HL-60/S4 treated with retinoic acid at 250 ng/mL for 4 days and 3 days (cell line): ENCODE results near the gene RTN4.
"Not testable (repeated sequence)": the region's sequence is repeated elsewhere in the genome, so short reads cannot be mapped to it uniquely, and the experiment has no call there.

Experiments
- in situ Hi-C: fragments of 300-500 bp; cut with MboI; formaldehyde crosslinking; loops from 2 replicates; pipeline ENCODE4 v1.7.0; 2022; ENCODE audit warnings: low sequenced_read_pairs

RTN4 gene

DNA sequence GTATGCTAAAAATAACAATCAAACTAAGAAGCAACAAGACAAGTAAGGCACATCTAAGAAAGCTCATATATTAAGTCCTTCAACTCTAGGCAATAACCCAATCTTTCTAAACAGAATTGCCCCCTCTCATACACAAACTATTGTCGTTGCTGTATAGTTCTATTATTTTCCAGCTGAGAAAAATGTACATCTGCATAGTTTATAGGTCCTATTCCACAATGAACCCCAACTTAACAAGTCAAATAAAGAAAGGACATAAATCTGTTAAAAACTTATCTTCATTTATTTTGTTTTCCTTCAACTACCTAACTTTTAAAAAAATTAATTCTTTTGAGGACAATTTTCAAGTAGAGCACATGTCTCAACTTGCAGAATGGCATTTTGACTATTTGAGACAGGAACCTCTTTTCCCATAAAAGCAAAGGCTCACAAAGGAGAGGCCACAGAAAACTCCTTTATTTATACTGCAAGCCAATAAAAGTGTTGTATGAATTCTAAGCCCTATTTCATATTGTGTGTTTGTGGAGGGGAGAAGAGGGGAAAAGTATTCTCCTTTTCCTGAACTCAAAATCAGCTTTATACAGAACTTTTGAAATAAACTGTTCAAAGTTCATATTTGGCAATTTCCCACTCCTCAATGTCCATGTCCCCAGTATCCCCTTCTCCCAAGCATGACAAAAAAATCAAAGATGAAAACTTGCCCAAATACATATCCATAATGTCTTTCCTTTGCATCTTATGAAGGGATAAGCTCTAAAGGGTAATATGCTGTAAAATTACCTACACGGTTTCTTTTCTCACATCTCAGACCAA, 37.4 kb downstream of the RTN4 start:
- in situ Hi-C loops = no loop called here

DNA sequence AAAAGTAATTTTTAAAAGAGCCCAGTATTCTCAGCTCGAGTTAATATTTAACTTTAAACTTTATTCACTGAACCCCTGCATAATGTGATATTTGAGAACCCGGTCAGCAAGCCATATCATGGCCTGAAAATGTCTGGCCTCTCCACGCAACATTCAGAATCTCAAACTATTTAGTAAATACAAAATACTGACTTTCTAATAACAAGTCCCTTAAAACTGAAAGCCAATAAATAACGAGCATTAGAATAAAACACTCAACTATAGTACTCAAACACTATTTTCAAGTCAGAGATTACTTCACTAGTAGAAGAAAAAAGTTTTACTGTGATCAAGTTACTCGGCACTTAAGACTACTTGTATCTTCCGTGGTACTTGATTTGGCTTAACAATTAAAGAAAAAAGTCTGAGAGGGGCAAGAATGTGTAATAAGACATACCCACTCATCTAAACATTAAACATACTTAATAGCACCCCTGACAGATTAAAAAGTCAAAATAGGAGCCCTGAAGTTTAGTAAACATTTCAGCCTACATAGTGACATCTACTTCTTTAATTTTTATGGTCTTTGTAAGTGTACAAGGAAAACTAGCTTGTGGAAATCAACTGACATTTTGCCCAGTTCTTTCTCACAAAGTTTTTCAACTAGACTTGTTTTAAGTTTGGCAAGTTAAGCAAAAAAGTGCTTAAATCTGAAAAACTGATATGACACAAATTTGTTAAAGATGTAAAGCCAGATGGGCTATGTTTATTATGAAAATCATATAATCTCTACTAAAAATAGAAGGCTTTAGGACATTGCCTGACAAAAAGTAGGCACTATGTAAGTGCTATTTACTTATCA, 38.2 kb downstream of the RTN4 start:
- in situ Hi-C loops = no loop called here

DNA sequence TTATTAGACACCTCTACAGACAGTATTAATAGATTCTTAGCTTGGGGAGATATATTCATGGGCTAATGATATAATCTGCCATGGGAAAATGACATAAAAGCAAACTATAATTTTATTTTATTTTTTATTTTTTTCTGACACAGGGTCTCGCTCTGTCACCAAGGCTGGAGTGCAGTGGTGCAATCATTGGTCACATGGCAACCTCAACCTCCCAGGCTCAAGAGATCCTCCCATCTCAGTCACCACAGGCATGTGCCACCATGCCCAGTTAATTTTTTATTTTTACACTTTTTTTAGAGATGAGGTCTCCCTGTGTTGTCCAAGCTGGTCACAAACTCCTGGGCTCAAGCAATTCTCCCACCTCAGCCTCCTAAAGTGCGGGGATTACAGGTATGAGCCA, 39.3 kb downstream of the RTN4 start:
- in situ Hi-C loops = no loop called here

DNA sequence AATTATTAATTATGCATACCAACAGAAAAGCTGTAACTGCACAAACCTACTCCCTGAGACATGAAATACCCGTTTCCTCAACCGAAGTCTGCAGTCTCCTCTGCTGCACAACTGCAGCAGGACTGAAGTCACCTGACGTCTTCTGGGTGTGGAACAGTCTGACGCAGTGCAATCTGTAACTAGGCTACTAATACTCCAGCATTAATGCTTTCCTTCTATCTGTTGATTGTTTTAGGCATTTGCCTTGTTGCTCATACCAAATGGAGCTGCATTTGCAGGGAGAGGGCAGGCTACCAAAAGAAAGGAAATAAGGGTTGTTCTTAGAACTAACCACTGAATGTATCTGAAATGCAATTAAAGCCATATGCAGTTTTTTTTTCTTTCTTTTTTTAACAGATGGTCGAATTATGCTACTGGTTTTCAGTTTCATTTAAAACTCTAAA, 40.1 kb downstream of the RTN4 start:
- in situ Hi-C loops = no loop called here

DNA sequence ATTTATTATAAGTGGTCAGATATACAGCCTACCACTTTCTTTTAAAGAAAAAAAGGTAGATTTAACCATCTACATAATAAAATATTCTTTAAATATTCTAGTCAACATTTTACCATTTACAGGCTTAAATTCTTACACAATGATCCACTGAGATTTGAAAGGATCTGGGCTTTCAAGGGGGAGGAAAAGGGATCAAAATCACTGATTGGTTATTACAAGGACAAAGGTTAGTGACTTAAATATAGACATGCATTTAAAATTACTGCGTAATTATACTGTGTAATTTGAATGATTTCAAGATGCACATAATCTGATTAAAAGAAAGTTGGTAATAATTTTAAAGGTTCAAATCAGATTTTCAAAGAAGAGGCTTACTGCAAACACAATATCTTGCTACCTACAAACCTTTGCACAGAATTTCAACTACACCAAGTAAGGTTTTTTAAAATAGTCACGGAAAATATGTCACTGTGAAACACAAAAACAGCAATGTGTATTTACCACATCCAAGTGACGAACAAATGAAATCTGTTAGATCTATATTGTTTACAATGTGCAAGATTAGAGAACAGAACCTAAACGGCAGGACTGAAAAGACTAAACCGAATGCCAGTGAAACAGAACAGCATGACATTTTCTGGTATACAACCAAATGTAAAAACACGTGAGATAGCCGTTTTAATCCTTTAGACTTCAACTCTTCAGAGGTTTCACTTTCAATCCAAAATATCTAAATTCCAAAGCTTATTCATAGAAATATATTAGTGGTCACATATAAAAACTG, 40.8 kb downstream of the RTN4 start:
- in situ Hi-C loops = no loop called here

DNA sequence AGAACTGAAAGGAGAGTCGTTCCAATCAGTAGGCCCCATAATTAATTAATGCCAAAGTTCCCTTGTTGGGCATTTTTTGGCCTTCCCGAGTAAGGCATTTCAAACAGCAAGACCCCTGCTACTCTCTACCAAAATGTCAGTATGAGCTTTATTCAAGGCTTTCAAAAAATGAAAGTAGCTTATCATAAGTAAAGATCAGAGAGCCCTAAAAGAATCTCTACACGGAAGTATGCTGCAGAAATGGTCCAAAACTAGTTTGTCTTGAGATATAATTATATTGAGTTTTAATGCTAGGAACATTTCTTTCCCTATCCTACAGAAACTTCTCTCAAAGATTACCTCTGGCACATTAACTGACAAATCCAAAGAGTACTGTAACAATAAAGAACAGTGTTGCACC, 43.9 kb downstream of the RTN4 start:
- in situ Hi-C loops = no loop called here

DNA sequence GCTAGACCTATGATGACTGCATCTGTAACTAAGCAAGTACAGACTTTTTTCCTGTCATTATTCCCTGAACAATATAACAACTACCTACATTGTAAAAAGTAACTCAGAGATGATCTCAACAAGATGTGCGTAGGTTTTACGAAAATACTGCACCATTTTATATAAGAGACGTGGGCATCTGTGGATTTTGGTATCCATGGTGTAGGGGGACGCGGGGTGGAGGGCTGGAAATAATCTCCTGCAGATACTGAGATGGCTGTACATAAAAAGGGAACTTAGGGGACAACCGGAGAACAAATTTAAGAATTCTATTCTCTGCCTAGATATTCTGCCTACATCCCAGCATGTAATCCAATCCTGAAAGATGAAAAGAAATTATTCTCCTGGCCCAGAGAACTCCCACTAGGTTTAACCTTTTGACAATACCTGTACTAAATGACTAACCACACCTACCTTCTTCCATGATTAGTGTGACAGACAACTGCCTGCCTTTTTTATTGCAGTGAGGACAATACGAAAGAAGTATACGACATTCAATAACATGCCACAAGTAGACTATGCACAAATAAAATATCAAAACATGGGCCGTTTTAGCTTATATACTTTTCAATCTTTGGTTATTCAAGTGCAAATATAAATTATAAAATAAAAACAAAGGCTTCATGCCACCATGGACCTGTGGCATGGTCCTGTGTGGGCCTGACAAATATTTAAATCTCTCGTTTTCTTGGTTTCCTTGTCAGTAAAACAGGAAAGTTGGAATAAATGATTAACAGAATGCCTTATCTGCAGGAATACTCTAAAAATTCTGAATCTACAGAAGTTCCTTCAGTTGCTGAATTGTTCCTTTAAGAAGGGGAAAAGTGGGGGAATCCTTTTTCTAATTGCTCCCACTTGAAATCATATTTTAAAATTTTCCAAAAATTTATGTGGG, 46.3 kb downstream of the RTN4 start:
- in situ Hi-C loops = no loop called here

DNA sequence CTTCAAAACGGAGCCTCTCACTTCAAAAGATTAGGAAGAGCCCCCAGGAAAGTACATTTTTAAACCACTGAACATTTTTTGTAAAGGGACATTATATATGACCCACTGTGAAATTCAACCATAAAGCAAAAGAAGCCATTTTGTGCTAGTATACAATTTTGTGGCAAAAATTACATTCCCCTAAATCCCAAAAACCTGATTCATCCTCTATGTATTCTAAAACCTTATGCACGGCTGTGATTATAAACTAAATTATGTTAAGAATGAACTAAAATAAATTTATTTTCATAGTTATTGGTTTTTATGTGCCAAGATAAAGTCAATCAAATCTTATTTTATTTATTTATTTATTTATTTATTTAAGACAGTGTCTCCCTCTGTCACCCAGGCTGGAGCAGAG, 48.5 kb downstream of the RTN4 start:
- in situ Hi-C loops = no loop called here

DNA sequence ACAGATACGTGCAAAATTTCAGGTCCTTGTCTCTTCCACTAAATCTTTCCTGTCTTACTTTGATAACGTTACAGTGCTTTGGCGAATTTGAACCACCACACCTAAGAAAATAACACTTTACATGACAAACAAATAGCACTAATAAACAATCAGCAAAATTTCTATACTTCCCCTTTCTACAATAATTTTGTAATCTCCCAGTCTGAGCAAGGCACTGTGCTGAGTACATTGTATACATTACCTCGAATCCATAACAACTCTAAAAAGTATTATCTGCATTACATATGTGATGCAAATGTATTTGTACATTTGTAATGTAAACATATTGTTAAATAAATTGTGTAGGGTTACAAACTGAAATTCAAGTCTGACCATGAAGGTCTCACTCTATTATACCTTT, 49.9 kb downstream of the RTN4 start:
- in situ Hi-C loops = no loop called here

DNA sequence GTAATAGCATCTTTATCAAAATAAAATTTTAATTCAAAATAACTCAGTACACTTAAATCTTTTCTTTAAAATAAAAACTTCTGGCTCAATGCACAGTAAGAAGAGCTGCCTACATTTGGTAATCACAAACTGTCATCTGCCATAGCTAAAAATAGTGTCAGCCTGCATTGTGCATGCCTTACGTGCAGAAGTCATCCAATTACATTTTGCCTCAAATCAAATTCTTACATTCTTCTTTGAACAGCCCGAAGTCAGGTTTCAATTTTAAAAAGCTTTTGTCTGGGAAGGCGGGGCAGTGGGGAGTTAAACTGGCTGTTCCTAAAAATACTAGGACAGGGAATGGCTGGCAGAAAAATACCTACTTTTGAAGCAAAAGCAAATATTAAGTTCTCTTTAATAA, 51.1 kb downstream of the RTN4 start:
- in situ Hi-C loops = no loop called here

DNA sequence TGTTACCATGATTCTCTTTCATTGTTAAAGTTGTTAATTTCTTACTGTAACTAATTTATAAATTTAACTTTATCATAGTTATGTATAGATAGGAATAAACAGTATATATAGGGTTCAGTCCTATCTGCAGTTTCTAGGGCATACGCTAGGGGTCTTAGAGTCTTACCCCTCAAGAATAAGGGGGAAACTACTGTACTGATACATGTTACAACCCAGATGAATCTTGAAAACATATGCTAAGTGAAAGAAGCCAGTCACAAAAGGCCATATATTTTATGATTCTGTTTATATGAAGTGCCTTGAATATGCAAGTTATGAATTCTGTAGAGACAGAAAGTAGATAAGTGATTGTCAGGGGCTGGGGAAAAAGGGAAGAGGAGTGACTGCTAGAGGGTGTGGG, 52.4 kb downstream of the RTN4 start:
- in situ Hi-C loops = no loop called here

DNA sequence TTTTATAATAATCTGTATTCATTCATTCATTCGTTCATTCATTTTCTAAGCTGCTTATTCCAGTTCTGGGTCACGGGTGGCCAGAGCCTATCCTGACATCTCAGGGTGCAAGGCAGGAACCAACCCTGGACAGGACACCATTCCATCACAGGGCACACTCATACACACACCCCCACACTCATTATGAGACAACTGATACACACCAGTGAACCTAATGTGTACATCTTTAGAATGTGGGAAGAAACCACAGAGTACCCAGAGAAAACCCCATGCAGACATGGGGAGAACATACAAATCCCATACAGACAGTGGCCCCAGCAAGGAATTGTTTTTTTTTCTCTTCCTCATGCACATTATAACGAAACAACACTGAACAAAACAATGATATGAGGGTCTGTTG, 54.7 kb downstream of the RTN4 start:
- in situ Hi-C loops = no loop called here

DNA sequence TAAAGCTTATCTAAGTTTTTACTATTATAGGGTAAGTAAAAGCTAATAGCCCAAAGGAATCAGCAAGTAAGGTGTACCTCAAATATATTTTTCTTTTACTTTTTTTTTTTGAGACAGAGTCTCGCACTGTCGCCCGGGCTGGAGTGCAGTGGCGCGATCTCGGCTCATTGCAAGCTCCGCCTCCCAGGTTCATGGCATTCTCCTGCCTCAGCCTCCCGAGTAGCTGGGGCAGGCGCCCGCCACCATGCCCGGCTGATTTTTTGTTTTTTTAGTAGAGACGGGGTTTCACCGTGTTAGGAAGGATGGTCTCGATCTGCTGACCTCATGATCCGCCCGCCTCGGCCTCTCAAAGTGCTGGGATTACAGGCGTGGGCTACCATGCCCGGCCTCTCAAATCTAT, 59.6 kb downstream of the RTN4 start:
- in situ Hi-C loops = not testable (repeated sequence)

DNA sequence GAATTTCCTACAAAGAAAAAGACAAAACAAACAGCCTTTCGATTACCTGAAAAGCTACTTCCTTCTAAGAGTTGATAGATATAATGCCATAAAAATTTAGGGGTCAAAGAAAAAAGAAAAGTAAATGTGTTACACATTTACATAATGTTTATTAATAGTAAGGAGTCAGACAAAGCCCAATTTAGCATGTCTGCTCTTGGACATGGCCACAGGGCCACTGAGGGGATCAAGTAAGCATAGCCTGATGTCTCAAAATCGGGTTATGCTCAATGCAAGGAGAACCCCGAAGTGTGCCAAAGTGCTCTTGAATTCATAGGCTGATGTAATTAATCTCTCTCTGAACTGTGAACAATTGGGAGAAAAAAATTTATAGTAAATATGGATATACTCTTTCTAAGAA, 61.6 kb downstream of the RTN4 start:
- in situ Hi-C loops = no loop called here

DNA sequence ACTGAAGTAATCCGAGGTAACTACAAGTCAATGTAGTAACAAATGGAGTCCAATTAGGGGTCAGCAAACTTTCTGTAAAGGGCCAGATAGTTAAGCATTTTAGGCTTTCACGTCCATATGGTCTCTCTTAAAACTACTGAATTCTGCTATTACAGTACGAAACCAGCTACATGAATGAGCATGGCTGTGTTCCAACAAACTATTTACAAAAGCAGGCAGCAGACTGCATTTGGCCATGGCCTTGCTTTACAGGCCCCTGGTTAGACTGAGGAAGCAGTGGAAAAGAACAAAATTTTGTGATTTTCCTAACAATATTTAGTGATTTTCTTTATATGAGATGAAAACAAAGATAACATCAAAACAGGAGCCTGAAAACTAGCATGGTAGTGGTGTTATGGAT, 64.0 kb downstream of the RTN4 start:
- in situ Hi-C loops = no loop called here

DNA sequence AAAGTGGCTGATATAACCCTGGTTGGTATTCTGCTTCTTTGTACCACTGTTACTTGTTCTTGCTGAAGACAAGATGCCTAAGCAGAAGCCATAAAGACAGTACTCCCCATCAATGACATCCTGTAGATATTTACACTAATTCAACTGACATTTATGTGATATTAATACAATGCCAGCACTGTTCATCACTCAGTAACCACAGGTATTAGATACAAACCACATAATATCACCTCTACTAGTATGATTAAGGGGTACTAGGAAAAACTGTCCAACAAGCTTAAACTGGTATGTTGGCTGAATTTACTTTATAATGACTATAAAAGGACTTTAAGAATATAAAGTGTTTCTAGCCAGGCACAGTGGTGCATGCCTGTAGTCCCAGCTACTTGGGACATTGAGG, 65.8 kb downstream of the RTN4 start:
- in situ Hi-C loops = no loop called here

DNA sequence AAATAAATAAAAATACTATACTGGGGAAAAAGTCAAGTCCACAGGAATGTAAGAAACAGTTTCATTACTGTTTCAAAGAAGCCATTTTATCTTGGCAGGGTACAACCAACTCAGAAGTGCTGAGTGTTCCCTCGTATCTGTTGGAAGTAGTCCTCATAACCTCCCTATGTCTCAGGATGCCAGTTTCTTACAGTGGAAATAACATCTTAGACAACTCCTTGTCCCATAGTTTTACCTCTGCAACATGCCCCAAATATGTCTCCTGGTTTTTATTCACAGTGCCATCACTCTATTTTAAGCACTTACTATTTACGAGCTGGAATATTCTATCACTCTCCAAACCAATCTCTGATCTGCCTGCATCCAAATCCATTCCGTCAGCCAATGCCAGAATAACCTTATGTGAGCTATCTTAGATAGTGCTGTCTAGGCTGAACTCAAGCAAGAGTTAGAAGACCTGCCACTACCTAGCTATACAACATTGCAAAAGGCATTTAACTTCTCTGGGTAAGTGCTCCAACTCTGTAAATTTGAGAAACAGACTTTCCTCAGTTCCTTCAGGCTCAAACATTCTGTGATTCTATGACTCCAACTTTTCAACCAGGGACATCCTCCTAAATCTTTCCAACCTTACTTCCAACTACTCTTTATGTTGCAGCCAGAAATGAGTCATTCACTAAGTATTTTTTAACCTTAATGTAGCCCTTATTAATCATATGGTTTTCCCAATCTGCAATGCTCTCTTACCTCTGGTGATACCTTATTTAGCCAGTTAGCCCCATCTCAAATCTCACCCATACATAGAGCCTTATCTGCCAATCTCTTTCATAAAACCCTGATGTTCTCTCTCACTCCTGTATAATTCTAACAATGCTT, 66.7 kb downstream of the RTN4 start:
- in situ Hi-C loops = no loop called here

DNA sequence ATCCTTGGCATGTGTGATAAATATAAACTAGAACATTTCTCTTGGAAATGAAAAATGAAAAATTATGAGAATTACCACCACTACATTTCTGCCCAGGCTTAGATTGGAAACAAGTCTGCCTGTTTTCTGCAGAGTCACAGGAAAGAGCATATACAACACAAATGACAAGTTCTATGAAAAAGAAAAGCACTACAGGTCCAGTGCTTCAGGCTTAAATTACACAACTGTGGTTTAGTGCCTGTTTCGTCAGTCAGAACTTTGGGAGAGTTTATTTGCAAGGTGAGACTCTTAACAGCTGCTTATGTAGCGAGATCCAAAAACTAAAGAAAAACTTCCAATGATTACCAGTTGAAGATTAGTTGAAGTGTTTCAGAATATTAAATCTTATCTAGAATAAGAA, 68.9 kb downstream of the RTN4 start:
- in situ Hi-C loops = no loop called here

DNA sequence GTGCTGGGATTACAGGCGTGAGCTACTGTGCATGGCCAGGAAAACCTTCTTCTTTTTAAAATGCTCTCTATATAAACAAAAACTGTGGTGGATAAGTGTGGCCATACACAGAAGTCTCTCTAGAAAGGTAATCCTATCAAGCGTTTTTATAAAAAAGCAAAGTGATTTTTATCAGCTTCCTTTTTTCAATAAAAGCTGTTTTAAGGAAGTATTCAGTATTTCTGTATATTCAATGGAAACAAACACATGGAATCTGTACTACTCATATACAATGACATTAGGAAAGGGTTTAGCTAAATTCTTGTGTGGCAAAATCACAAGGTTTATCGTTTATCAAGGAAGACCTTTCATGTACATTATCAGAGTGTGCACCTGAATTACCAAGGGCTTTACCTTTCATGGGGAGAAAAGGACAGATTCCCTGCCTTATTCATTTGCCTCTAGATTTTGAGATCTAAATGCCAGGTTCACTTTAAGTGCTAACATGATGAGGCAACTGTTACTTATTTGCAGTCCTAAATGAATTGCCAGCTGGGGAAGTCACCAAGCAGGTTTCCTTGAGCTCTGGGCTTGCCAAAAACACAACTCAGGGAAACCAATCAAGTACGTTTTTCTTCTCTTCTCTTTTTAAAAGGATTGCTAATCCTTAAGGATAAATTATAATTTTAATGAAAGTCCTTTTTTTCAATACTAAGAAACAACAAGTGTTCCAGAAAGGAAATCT, 70.8 kb downstream of the RTN4 start:
- in situ Hi-C loops = no loop called here
